Measurements from ENCODE around the gene ZRSR2. TPM values are rescaled to one million over a fixed set of nuclear protein-coding genes. Genes with fewer than 3 reads are reported as not detected.

ZRSR2 gene
- polyA plus RNA-seq, 2 donors: 11.5 to 11.9 TPM

- WGBS, 2 donors: 19 to 37% methylated on average over 1 of the region's 1 CpG
- Histone ChIP-seq H3K9me3 (ENCODE audit: control insufficient read depth in 2 of 2, insufficient read depth in 1 of 2, low read depth in 1 of 2, low read length in 1 of 2) (no peaks in the 10 kb centered on the region), H3K4me3 (ENCODE audit: low read depth in 1 of 2, low read length in 2 of 2) (no peak overlapping the region), H3K36me3 (ENCODE audit: control insufficient read depth in 2 of 2, insufficient read depth in 2 of 2, low read length in 1 of 2) (no peaks in the 10 kb centered on the region), H3K4me1 (ENCODE audit: control insufficient read depth in 2 of 2, insufficient read depth in 2 of 2, low read length in 1 of 2) (no peaks in the 10 kb centered on the region), H3K27me3 (ENCODE audit: control insufficient read depth in 1 of 2, insufficient read depth in 2 of 2, low read length in 2 of 2) (peaks cover 0 to 2% of the 10 kb centered on the region in 2 donors), H3K27ac (ENCODE audit: low read depth in 2 of 2, low read length in 1 of 2) (no peak overlapping the region)
Observed at GRCh38 chrX:15856636-15857035, 66.4 kb downstream of the ZRSR2 start.

GRCh38 chrX:15858051-15858450, 67.8 kb downstream of the ZRSR2 start:
- Histone ChIP-seq H3K9me3 (ENCODE audit: control insufficient read depth in 2 of 2, insufficient read depth in 1 of 2, low read depth in 1 of 2, low read length in 1 of 2) (no peaks in the 10 kb centered on the region), H3K36me3 (ENCODE audit: control insufficient read depth in 2 of 2, insufficient read depth in 2 of 2, low read length in 1 of 2) (no peaks in the 10 kb centered on the region), H3K27me3 (ENCODE audit: control insufficient read depth in 1 of 2, insufficient read depth in 2 of 2, low read length in 2 of 2) (peaks cover 0 to 2% of the 10 kb centered on the region in 2 donors), H3K4me1 (ENCODE audit: control insufficient read depth in 2 of 2, insufficient read depth in 2 of 2, low read length in 1 of 2) (no peaks in the 10 kb centered on the region), H3K27ac (ENCODE audit: low read depth in 2 of 2, low read length in 1 of 2) (no peak overlapping the region), H3K4me3 (ENCODE audit: low read depth in 1 of 2, low read length in 2 of 2) (no peak overlapping the region)
- WGBS, 2 donors: 83 to 89% methylated on average over 1 of the region's 1 CpG

- Histone ChIP-seq H3K4me1 (ENCODE audit: control insufficient read depth in 2 of 2, insufficient read depth in 2 of 2, low read length in 1 of 2) (no peaks in the 10 kb centered on the region), H3K9me3 (ENCODE audit: control insufficient read depth in 2 of 2, insufficient read depth in 1 of 2, low read depth in 1 of 2, low read length in 1 of 2) (no peaks in the 10 kb centered on the region), H3K4me3 (ENCODE audit: low read depth in 1 of 2, low read length in 2 of 2) (no peak overlapping the region), H3K36me3 (ENCODE audit: control insufficient read depth in 2 of 2, insufficient read depth in 2 of 2, low read length in 1 of 2) (no peaks in the 10 kb centered on the region), H3K27me3 (ENCODE audit: control insufficient read depth in 1 of 2, insufficient read depth in 2 of 2, low read length in 2 of 2) (peaks cover 0 to 2% of the 10 kb centered on the region in 2 donors), H3K27ac (ENCODE audit: low read depth in 2 of 2, low read length in 1 of 2) (no peak overlapping the region)
- 86 to 90% methylated on average over 3 of the region's 3 CpGs for WGBS, 2 donors
Observed at GRCh38 chrX:15860921-15861320, 70.6 kb downstream of the ZRSR2 start.

- H3K27ac ChIP-seq (ENCODE audit: low read depth in 2 of 2, low read length in 1 of 2): no peak overlapping the region
- 75 to 77% methylated on average over 3 of the region's 3 CpGs for WGBS, 2 donors
- H3K4me1 ChIP-seq (ENCODE audit: control insufficient read depth in 2 of 2, insufficient read depth in 2 of 2, low read length in 1 of 2): no peaks in the 10 kb centered on the region
- no peak overlapping the region for H3K4me3 ChIP-seq (ENCODE audit: low read depth in 1 of 2, low read length in 2 of 2)
- no peaks in the 10 kb centered on the region for H3K36me3 ChIP-seq (ENCODE audit: control insufficient read depth in 2 of 2, insufficient read depth in 2 of 2, low read length in 1 of 2)
- H3K27me3 ChIP-seq (ENCODE audit: control insufficient read depth in 1 of 2, insufficient read depth in 2 of 2, low read length in 2 of 2): no peaks in the 10 kb centered on the region
- no peaks in the 10 kb centered on the region for H3K9me3 ChIP-seq (ENCODE audit: control insufficient read depth in 2 of 2, insufficient read depth in 1 of 2, low read depth in 1 of 2, low read length in 1 of 2)
Observed at GRCh38 chrX:15864023-15864422, 73.7 kb downstream of the ZRSR2 start.

GRCh38 chrX:15864629-15865028, 74.3 kb downstream of the ZRSR2 start:
- Histone ChIP-seq H3K9me3 (ENCODE audit: control insufficient read depth in 2 of 2, insufficient read depth in 1 of 2, low read depth in 1 of 2, low read length in 1 of 2) (no peaks in the 10 kb centered on the region), H3K36me3 (ENCODE audit: control insufficient read depth in 2 of 2, insufficient read depth in 2 of 2, low read length in 1 of 2) (no peaks in the 10 kb centered on the region), H3K4me1 (ENCODE audit: control insufficient read depth in 2 of 2, insufficient read depth in 2 of 2, low read length in 1 of 2) (no peaks in the 10 kb centered on the region), H3K4me3 (ENCODE audit: low read depth in 1 of 2, low read length in 2 of 2) (no peak overlapping the region), H3K27ac (ENCODE audit: low read depth in 2 of 2, low read length in 1 of 2) (no peak overlapping the region), H3K27me3 (ENCODE audit: control insufficient read depth in 1 of 2, insufficient read depth in 2 of 2, low read length in 2 of 2) (no peaks in the 10 kb centered on the region)

GRCh38 chrX:15866147-15866546, 75.9 kb downstream of the ZRSR2 start:
- Histone ChIP-seq H3K36me3 (ENCODE audit: control insufficient read depth in 2 of 2, insufficient read depth in 2 of 2, low read length in 1 of 2) (no peaks in the 10 kb centered on the region), H3K27ac (ENCODE audit: low read depth in 2 of 2, low read length in 1 of 2) (no peak overlapping the region), H3K4me3 (ENCODE audit: low read depth in 1 of 2, low read length in 2 of 2) (no peak overlapping the region), H3K27me3 (ENCODE audit: control insufficient read depth in 1 of 2, insufficient read depth in 2 of 2, low read length in 2 of 2) (no peaks in the 10 kb centered on the region), H3K9me3 (ENCODE audit: control insufficient read depth in 2 of 2, insufficient read depth in 1 of 2, low read depth in 1 of 2, low read length in 1 of 2) (no peaks in the 10 kb centered on the region), H3K4me1 (ENCODE audit: control insufficient read depth in 2 of 2, insufficient read depth in 2 of 2, low read length in 1 of 2) (no peaks in the 10 kb centered on the region)
- 86 to 87% methylated on average over 3 of the region's 3 CpGs for WGBS, 2 donors

GRCh38 chrX:15869695-15870094, 79.4 kb downstream of the ZRSR2 start:
- Histone ChIP-seq H3K4me3 (ENCODE audit: low read depth in 1 of 2, low read length in 2 of 2) (no peak overlapping the region), H3K27me3 (ENCODE audit: control insufficient read depth in 1 of 2, insufficient read depth in 2 of 2, low read length in 2 of 2) (no peaks in the 10 kb centered on the region), H3K4me1 (ENCODE audit: control insufficient read depth in 2 of 2, insufficient read depth in 2 of 2, low read length in 1 of 2) (no peaks in the 10 kb centered on the region), H3K27ac (ENCODE audit: low read depth in 2 of 2, low read length in 1 of 2) (no peak overlapping the region), H3K36me3 (ENCODE audit: control insufficient read depth in 2 of 2, insufficient read depth in 2 of 2, low read length in 1 of 2) (no peaks in the 10 kb centered on the region), H3K9me3 (ENCODE audit: control insufficient read depth in 2 of 2, insufficient read depth in 1 of 2, low read depth in 1 of 2, low read length in 1 of 2) (no peaks in the 10 kb centered on the region)
- 88 to 96% methylated on average over 4 of the region's 4 CpGs for WGBS, 2 donors

- Histone ChIP-seq H3K27me3 (ENCODE audit: control insufficient read depth in 1 of 2, insufficient read depth in 2 of 2, low read length in 2 of 2) (no peaks in the 10 kb centered on the region), H3K27ac (ENCODE audit: low read depth in 2 of 2, low read length in 1 of 2) (no peak overlapping the region), H3K9me3 (ENCODE audit: control insufficient read depth in 2 of 2, insufficient read depth in 1 of 2, low read depth in 1 of 2, low read length in 1 of 2) (no peaks in the 10 kb centered on the region), H3K36me3 (ENCODE audit: control insufficient read depth in 2 of 2, insufficient read depth in 2 of 2, low read length in 1 of 2) (no peaks in the 10 kb centered on the region), H3K4me3 (ENCODE audit: low read depth in 1 of 2, low read length in 2 of 2) (no peak overlapping the region), H3K4me1 (ENCODE audit: control insufficient read depth in 2 of 2, insufficient read depth in 2 of 2, low read length in 1 of 2) (no peaks in the 10 kb centered on the region)
- 72 to 76% methylated on average over 4 of the region's 4 CpGs for WGBS, 2 donors
Observed at GRCh38 chrX:15870310-15870709, 80.0 kb downstream of the ZRSR2 start.

Other genes with a start within 250 kb of the ZRSR2 start
- 1 to 10 TPM; 1.7 to 3.1 TPM for gene ACE2, start 189.5 kb upstream of the ZRSR2 start, polyA plus RNA-seq
- gene CLTRN, start 125.7 kb upstream of the ZRSR2 start, polyA plus RNA-seq: under 1 TPM; 0.38 to 0.49 TPM
- gene CA5B, start 52.2 kb upstream of the ZRSR2 start, polyA plus RNA-seq: 1 to 10 TPM; 1.5 to 1.6 TPM
- 1 to 10 TPM; 5.2 to 7.5 TPM for gene AP1S2, start 64.3 kb downstream of the ZRSR2 start, polyA plus RNA-seq